NOMO-1 treated with dmso at 0.1 percent for 144 hours (cell line): ENCODE results near the gene LSAMP.

Source experiments
- DNase-seq: peaks from one replicate; lab custom pipeline; 2025; ENCODE audit not compliant: unreplicated experiment; lab: John Stamatoyannopoulos, UW

Gene LSAMP

GRCh38 chr3:116445311-116445841, at the start of gene LSAMP:
LSAMP (minus strand) TSS chr3:116445487.
- no peak for DNase-seq

- DNase-seq: no peak
Observed at GRCh38 chr3:116492379-116492778, 47.1 kb upstream of the LSAMP start.

GRCh38 chr3:116483135-116483534, 37.8 kb upstream of the LSAMP start:
- no peak for DNase-seq

GRCh38 chr3:116476691-116477090, 31.4 kb upstream of the LSAMP start:
- no peak for DNase-seq

GRCh38 chr3:116474801-116475200, 29.5 kb upstream of the LSAMP start:
- DNase-seq: no peak

GRCh38 chr3:116474032-116474780, 28.9 kb upstream of the LSAMP start:
- DNase-seq: no peak

- DNase-seq: no peak
Observed at GRCh38 chr3:116473602-116474001, 28.3 kb upstream of the LSAMP start.

- DNase-seq: no peak
Observed at GRCh38 chr3:116470605-116471197, 25.4 kb upstream of the LSAMP start.

GRCh38 chr3:116469546-116469945, 24.3 kb upstream of the LSAMP start:
- no peak for DNase-seq

GRCh38 chr3:116464276-116464798, 19.1 kb upstream of the LSAMP start:
- no peak for DNase-seq

GRCh38 chr3:116453666-116454346, 8.5 kb upstream of the LSAMP start:
- no peak for DNase-seq

GRCh38 chr3:116449546-116450350, 4.5 kb upstream of the LSAMP start:
- no peak for DNase-seq

- no peak for DNase-seq
Observed at GRCh38 chr3:116445990-116446389, 703 bp upstream of the LSAMP start.

- no peak for DNase-seq
Observed at GRCh38 chr3:116444819-116445310, 422 bp downstream of the LSAMP start.

- no peak for DNase-seq
Observed at GRCh38 chr3:116444115-116444747, 1.1 kb downstream of the LSAMP start.

GRCh38 chr3:116443191-116443661, 2.1 kb downstream of the LSAMP start:
- DNase-seq: no peak

GRCh38 chr3:116442331-116443021, 2.8 kb downstream of the LSAMP start:
- DNase-seq: no peak

GRCh38 chr3:116441652-116442051, 3.6 kb downstream of the LSAMP start:
- DNase-seq: no peak

GRCh38 chr3:116440196-116440595, 5.1 kb downstream of the LSAMP start:
- DNase-seq: no peak
